Measurements from ENCODE around the gene KIAA1671. TPM values are rescaled to one million over a fixed set of nuclear protein-coding genes. Genes with fewer than 3 reads are reported as not detected.

The KIAA1671 gene
- total RNA-seq, 4 donors from 2014 or later, result 20.9 to 41.8 (median 28.4) TPM

GRCh38 chr22:25208328-25208727 lies 255.8 kb downstream of the KIAA1671 start:
- Histone ChIP-seq H3K4me3 (no peak overlapping the region), H3K27ac (no peak overlapping the region), H3K36me3 (peaks cover 0 to 5% of the 10 kb centered on the region in 2 donors), H3K9me3 (peaks cover 0 to 3% (median 0%) of the 10 kb centered on the region in 3 donors), H3K4me1 (no peaks in the 10 kb centered on the region), H3K27me3 (peaks cover 2% of the 10 kb centered on the region)
- TF ChIP-seq POLR2A (IDR thresholded peaks at IDR 0.05) (no peak), EP300 (IDR thresholded peaks at IDR 0.05) (no peak), CTCF (IDR thresholded peaks at IDR 0.05) (no peak), POLR2AphosphoS5 (IDR thresholded peaks at IDR 0.05) (no peak)
- no peak for ATAC-seq
- WGBS, 2 donors (ENCODE audit: low coverage in 1 of 2), result 71 to 100% methylated on average over 1 to 2 of the region's 2 CpGs

GRCh38 chr22:25208743-25209505 lies 256.4 kb downstream of the KIAA1671 start:
- H3K4me3 ChIP-seq, result no peak overlapping the region
- peaks cover 8% of the 10 kb centered on the region for H3K27me3 ChIP-seq
- WGBS, 2 donors (ENCODE audit: low coverage in 1 of 2), result 17 to 66% methylated on average over 1 to 9 of the region's 17 CpGs
- peaks cover 0 to 9% (median 0%) of the 10 kb centered on the region in 3 donors for H3K9me3 ChIP-seq
- H3K4me1 ChIP-seq, result no peaks in the 10 kb centered on the region
- no peak for ATAC-seq
- no peaks in the 10 kb centered on the region for H3K36me3 ChIP-seq
- TF ChIP-seq POLR2A (IDR thresholded peaks at IDR 0.05), result no peak
- TF ChIP-seq POLR2AphosphoS5 (IDR thresholded peaks at IDR 0.05), result no peak
- TF ChIP-seq EP300 (IDR thresholded peaks at IDR 0.05), result no peak
- no peak for TF ChIP-seq CTCF (IDR thresholded peaks at IDR 0.05)
- no peak overlapping the region for H3K27ac ChIP-seq

- Histone ChIP-seq H3K27me3 (peaks cover 12% of the 10 kb centered on the region), H3K9me3 (peaks cover 0 to 9% (median 0%) of the 10 kb centered on the region in 3 donors), H3K36me3 (no peaks in the 10 kb centered on the region), H3K27ac (no peak overlapping the region), H3K4me3 (no peak overlapping the region), H3K4me1 (no peaks in the 10 kb centered on the region)
- 100% methylated on average over 1 of the region's 3 CpGs; no CpG with 5 or more reads in 1 of the 2 donors for WGBS, 2 donors (ENCODE audit: low coverage in 1 of 2)
- no peak for TF ChIP-seq EP300 (IDR thresholded peaks at IDR 0.05)
- TF ChIP-seq POLR2AphosphoS5 (IDR thresholded peaks at IDR 0.05), result no peak
- TF ChIP-seq POLR2A (IDR thresholded peaks at IDR 0.05), result no peak
- TF ChIP-seq CTCF (IDR thresholded peaks at IDR 0.05), result no peak
- no peak for ATAC-seq
Observed at GRCh38 chr22:25210793-25211192, 258.3 kb downstream of the KIAA1671 start.

GRCh38 chr22:25212337-25212736 lies 259.8 kb downstream of the KIAA1671 start:
- H3K27me3 ChIP-seq, result peaks cover 17% of the 10 kb centered on the region
- no peak for TF ChIP-seq POLR2AphosphoS5 (IDR thresholded peaks at IDR 0.05)
- no peak for TF ChIP-seq CTCF (IDR thresholded peaks at IDR 0.05)
- no peak for TF ChIP-seq POLR2A (IDR thresholded peaks at IDR 0.05)
- ATAC-seq, result no peak

GRCh38 chr22:25213221-25213620 lies 260.7 kb downstream of the KIAA1671 start:
- Histone ChIP-seq H3K4me3 (no peak overlapping the region), H3K9me3 (peaks cover 0 to 9% (median 0%) of the 10 kb centered on the region in 3 donors), H3K36me3 (no peaks in the 10 kb centered on the region), H3K4me1 (no peaks in the 10 kb centered on the region), H3K27me3 (peaks cover 25% of the 10 kb centered on the region), H3K27ac (no peak overlapping the region)
- TF ChIP-seq EP300 (IDR thresholded peaks at IDR 0.05), result no peak
- ATAC-seq, result no peak
- 60 to 79% methylated on average over 3 of the region's 3 CpGs for WGBS, 2 donors (ENCODE audit: low coverage in 1 of 2)

More at GRCh38 chr22:25212337-25212736, 259.8 kb downstream of the KIAA1671 start:
- Histone ChIP-seq H3K4me3 (no peak overlapping the region), H3K4me1 (no peaks in the 10 kb centered on the region), H3K9me3 (peaks cover 0 to 9% (median 0%) of the 10 kb centered on the region in 3 donors), H3K36me3 (no peaks in the 10 kb centered on the region), H3K27ac (no peak overlapping the region)
- 42 to 52% methylated on average over 2 to 3 of the region's 3 CpGs for WGBS, 2 donors (ENCODE audit: low coverage in 1 of 2)

Measured in gastroesophageal sphincter (tissue), 4 donors.